HG03139 (cell line): ENCODE measurements around the gene PPP1R12C.

ENCODE experiments used
- ATAC-seq: cut with Tn5 transposase; IDR thresholded peaks from one replicate; pipeline ENCODE4 v1.9.1; 2021; ENCODE audit not compliant: unreplicated experiment

The PPP1R12C gene

DNA sequence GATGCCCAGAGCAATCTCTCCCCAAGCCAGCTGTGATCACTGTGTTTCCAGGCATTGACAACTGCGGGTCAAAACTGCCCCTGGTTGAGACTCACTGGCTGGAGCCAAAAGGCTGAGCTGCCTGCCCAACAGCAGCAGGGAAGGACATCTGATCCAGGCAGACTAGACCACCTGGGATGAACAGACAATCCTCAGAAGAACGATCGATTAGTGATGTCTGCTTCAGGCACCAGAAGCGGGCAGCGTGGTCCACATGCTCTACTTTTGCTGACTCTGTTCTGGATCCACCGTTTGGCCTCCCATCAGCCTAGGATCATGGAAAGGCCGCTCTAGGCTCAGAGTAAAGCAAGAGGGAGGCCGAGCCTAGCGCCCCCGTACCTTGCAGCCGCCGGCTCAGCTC is 69.5 kb downstream of the PPP1R12C start:
- ATAC-seq, result no peak

DNA sequence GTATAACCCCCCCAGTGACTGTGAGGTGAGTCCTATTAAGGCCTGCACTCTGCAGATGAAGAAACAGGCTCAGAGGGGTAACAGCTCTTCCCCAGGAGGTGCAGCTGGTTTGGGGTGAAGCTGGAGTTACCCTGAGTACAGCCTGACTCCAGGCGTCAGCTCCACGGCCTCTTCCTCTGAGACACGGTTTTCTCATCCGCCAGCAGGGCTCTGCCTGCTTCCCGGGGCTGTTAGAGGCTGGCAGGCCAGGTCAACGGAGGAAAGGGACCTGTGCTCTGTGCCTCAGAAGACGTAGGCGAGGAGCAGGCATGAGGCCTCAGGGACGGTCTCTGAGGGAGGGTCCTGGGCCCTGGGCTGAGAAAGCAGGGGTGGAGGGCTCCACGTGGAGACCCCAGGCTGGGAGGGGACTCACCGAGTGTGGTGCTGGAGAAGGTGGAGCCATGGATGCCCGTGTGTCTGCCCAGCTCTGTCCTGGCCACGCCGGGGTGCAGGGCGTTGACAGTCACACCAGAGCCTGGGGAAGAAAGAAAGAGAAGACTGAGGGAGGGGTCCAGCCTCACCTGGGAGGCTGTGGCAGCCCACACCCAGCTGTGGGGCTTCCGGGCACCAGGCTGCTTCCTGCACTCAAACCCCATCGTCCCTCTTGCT is 70.3 kb downstream of the PPP1R12C start:
- ATAC-seq, result no peak

DNA sequence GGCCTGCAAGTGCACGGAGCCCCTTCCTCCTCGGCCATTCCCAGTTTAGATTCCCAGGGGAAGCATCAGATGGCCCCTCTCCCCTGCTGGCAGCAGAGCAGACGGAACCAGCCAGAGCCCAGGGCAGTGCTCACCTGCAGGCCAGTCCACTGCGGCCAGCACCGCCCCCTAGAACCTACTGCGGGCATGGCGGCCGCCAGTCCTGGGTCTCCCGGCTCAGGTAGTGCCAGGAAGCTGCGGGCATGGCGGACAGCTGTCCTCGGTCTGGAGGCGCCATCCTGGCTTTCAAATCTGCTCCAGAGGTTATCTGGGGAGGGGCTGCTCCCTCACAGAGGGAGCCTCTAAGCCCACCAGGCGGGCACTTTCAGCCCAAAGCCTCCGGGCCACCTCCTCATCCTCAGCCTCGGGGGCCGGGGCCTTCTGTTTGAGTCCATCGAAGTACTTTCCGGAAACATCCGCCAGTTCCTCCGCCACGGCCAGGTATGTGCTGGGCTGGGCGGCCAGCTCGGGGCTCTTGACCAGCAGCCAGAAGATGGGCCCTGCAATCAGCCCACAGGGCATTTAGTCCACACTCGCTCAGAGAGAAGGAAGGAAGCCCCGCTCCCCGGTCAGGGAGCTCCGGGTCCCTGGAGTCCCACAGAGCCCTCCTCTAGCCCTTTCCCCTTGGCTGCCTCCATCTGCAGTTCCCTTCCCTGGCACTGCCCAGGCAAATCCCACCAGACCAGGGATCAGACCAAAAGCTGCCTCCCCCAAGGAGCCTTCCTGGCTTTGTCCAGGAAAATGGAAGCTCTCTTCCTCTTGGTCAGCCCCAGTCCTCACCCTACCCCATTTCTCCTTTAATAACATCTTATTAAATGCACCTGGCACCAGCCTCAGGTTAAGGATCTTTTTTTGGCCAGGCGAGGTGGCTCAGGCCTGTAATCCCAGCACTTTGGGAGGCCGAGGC is 72.4 kb downstream of the PPP1R12C start:
- ATAC-seq, result no peak

DNA sequence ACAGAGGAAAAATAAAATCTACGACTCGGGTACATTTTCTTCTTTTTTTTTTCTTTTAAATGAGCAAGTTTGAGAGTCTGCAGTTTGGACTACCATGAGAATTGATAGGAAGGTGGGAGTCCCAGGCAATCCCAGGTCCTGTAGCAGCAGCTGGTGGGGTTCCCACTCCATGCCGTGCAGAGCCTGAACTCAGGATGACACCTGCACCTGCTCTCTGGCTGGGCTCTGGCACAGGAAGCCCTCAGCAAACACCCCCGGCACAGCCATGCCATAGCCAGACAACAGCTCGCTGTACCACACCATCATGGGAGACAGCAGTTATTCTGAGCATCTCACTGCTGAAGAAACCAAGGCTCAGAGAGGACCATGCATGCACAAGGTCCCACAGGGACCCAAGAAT is 73.2 kb downstream of the PPP1R12C start:
- ATAC-seq, result no peak

DNA sequence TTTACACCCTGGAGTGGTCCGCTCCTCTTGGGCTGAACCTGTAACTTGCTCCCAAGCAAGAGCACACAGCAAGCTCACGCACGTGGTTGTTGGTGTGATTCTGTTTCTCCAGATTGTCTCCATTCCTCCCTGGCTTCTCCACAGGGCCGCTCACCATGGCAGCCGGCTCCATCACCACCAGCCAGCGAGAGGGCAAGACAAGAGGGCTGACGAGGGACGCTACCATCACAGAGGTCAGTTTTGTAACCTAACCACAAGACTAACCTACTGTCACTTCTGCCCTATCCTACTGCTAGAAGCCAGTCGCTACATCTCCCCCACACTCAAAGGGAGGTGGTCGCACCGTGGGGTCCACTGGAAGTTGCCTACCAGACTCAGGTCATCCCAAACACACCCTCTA is 74.7 kb downstream of the PPP1R12C start:
- ATAC-seq, result no peak

DNA sequence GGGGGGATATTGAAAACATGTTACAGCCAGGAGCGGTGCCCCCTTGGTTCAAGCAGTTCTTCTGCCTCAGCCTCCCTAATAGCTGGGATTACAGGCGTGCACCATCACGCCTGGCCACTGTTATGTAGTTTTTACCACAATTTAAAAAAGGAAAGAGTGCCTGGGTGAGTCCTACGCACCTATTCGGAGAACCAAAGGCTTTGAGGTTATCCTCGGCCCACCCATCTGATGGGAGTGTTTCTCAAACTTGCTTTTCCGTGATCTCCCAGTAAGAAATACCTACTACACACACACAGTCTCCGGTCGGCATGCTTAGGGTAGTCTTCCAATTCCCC is 75.1 kb downstream of the PPP1R12C start:
- ATAC-seq, result no peak

DNA sequence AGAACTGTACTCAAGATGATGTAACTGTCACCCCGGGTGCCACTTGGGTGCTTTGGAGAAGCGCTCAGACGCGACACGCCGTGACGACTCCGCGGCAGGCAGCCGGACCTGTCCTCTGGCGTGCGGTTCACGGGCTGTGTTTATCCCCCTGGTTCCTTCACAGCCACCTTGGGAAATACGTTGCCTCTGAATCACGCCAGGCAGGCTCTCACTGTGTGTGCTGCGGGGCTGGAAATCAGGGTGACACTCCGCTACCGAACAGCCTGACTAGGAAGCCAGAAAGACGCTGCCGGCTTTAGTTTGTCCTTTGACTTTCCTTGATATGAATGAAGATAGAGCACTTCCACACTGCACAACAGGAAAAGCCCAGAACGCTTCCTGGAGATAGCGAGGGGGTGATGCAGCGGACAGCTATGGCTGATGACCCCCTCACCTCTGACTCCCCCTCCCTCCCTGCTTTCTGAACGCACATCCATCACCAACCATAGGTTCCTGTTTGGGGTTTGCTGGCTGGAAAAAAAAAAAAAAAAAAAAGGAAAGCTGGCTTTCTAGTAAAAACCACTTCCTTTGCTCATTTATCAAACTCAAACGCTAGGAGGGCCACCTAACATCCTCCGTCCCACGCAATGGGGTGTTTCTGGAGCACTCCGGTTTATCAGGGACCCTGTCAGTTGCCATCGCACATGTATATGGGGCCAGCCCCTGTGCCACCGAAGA is 75.7 kb downstream of the PPP1R12C start:
- no peak for ATAC-seq

DNA sequence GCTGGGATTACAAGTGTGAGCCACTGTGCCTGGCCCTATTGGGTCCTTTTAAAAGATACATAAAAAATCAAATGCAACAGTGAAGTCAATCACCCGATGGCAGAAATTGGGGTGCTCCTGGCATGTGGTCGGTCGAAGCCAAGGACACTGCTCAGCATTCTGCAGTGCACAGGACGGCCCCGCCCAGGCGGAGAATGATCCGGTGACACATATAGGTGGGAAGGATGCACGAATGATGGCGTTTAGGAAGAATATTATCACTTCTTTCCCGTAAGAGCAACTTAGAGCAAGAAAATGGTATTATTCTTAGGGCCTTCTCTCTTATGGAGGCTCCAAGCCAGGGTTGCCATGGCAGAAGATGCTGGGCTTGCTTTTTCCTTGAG is 76.2 kb downstream of the PPP1R12C start:
- no peak for ATAC-seq
